HG03565 (cell line): Measurements from ENCODE around the gene HOATZ.

Source experiments
- ATAC-seq: cut with Tn5 transposase; IDR thresholded peaks from one replicate; pipeline ENCODE4 v1.9.1; 2021; ENCODE audit warnings: mild to moderate bottlenecking, moderate library complexity; ENCODE audit not compliant: unreplicated experiment

Gene HOATZ

GRCh38 chr11:111548525-111548924 lies 33.9 kb downstream of the HOATZ start:
- no peak for ATAC-seq

GRCh38 chr11:111549196-111549868 lies 34.8 kb downstream of the HOATZ start:
- no peak for ATAC-seq

- no peak for ATAC-seq
Measured at GRCh38 chr11:111549869-111550203, 35.3 kb downstream of the HOATZ start.

- ATAC-seq, result no peak
Measured at GRCh38 chr11:111550258-111550657, 35.7 kb downstream of the HOATZ start.

- no peak for ATAC-seq
Measured at GRCh38 chr11:111554532-111554931, 40.0 kb downstream of the HOATZ start.

GRCh38 chr11:111555255-111555654 lies 40.7 kb downstream of the HOATZ start:
- no peak for ATAC-seq

GRCh38 chr11:111557425-111558111 lies 43.0 kb downstream of the HOATZ start:
- ATAC-seq, result no peak

GRCh38 chr11:111559800-111560464 lies 45.4 kb downstream of the HOATZ start:
- ATAC-seq, result no peak

GRCh38 chr11:111560800-111561199 lies 46.2 kb downstream of the HOATZ start:
- no peak for ATAC-seq

- no peak for ATAC-seq
Measured at GRCh38 chr11:111561306-111561705, 46.7 kb downstream of the HOATZ start.

GRCh38 chr11:111561791-111562325 lies 47.3 kb downstream of the HOATZ start:
- no peak for ATAC-seq

GRCh38 chr11:111562692-111563389 lies 48.3 kb downstream of the HOATZ start:
- no peak for ATAC-seq

- no peak for ATAC-seq
Measured at GRCh38 chr11:111565114-111565720, 50.6 kb downstream of the HOATZ start.

GRCh38 chr11:111566324-111566723 lies 51.7 kb downstream of the HOATZ start:
- ATAC-seq, result no peak

GRCh38 chr11:111569476-111569875 lies 54.9 kb downstream of the HOATZ start:
- ATAC-seq, result no peak

- no peak for ATAC-seq
Measured at GRCh38 chr11:111570796-111571195, 56.2 kb downstream of the HOATZ start.

GRCh38 chr11:111571829-111572501 lies 57.4 kb downstream of the HOATZ start:
- no peak for ATAC-seq

GRCh38 chr11:111572581-111572980 lies 58.0 kb downstream of the HOATZ start:
- ATAC-seq, result no peak

- no peak for ATAC-seq
Measured at GRCh38 chr11:111573821-111574249, 59.3 kb downstream of the HOATZ start.
